SIG-M5 (cell line): ENCODE measurements around the gene MDM1.

Experiments used
- DNase-seq: peaks from one replicate; lab custom pipeline; 2025; lab: John Stamatoyannopoulos, UW

The MDM1 gene

DNA sequence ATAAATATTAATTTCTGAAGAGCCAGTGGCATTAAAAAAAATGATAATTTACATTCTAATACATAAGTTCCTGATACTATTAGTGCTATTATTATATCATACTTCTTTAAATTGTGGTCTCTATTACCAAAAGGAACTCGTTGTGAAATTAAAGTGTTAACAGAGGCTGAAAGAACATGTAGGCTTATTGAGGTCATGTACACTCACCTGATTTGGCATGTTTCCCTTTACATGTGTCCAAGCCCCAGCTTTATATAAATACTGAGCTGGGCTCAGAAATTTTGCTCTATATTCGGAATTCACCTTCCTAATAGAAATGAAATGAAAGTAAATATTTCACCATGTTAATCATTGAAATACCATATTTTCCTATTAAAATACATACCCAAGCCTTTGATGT lies 11.0 kb downstream of the MDM1 start:
- DNase-seq = no peak

DNA sequence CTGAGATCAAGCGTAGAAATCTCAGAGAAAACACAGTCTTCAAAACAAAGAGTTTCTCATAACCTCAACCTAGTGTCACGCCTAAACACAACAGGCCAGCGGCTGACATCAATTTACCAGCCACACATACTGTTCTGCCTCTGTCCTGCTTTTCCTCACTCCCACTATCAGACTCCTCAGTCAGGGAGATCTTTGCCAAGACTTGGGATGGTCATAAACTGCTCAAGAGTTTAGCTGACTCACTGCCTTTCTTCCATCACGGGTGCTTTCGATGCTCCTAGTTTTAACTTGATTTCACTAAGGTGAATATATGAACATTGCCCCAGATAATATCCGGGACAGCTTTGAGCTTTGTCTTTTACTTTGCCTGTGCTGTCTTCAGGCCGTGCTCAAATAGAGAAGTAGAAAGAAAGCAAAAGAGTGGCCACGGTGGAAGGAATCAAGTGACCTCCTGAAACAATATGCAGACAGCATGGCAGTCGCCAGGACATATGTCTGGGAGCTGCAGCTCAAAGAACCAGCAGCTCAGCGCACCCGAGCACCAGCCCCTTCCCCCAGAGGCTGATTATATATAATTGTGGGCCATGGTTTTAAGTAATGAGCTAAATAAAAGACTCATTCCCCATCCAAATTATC lies 12.1 kb downstream of the MDM1 start:
- no peak for DNase-seq

DNA sequence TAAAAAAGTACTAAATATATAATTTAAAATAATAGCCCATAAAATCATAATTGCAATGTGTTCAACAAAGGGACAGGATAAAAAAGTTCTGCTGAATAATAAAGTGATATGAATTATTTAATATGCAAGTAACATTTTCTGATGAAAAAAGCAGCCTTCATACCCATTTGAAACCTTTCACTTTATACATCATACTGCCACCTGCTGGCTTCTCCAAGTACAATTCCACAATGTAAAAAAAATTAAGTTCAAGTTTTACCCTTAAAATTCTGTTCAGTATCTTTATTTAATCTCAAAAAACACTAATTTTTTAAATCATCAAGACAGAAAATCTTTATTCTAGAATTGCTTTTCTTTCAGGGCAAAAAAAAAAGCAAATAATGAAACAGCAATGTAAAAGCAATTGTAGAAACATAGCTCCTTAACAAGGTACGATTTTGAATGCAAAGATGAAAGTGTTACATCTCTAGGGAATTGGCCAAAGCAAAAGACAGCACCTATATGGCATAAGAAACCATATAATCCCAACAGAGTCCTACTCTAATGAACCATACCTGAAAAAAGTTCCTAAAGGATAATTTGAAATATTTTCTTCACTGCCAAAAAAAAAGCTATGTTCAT lies 15.0 kb downstream of the MDM1 start:
- DNase-seq = no peak

DNA sequence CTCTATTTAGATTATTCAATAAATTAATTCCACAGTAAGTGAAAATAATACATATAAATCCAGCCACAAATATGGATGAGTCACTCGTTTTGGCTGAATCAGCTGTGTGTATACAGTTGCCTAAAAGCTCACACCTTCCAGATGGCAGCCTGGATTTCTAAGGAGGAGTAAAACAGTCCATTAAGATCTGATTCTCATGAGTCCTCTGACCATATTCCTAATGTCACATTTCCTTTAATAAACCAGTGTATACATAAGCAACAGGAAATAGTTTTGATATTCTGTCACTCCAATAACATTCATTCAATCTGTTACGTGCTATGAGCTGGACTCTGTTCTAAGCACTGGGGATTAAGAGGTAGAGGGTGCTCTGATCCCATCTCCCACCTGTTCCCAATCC lies 21.8 kb downstream of the MDM1 start:
- no peak for DNase-seq

DNA sequence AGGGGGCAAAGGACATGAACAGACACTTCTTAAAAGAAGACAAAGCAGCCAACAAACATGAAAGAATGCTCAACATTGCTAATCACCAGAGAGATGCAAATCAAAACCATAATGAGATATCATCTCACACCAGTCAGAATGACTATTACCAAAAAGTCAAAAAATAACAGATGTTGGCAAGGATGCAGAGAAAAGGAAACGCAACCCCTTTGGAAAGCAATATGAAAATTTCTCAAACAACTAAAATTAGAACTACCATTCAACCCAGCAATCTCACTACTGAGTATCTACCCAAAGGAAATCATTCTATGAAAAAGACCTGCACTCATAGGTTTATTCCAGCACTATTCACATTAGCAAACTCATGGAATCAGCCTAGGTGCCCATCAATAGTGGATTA lies 25.6 kb downstream of the MDM1 start:
- no peak for DNase-seq

DNA sequence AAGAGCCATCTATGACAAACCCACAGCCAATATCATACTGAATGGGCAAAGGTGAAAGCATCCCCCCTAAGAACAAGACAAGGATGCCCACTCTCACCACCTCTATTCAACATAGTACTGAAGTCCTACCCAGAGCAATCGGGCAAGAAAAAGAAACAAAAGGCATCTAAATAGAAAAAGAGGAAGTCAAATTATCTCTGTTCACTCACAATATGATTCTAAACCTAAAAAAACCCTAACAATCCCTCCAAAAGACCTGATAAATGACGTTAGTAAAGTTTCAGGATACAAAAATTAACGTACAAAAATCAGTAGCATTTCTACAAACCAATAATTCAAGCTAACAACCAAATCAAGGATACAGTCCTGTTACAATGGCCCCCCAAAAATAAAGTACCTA lies 26.9 kb downstream of the MDM1 start:
- no peak for DNase-seq

DNA sequence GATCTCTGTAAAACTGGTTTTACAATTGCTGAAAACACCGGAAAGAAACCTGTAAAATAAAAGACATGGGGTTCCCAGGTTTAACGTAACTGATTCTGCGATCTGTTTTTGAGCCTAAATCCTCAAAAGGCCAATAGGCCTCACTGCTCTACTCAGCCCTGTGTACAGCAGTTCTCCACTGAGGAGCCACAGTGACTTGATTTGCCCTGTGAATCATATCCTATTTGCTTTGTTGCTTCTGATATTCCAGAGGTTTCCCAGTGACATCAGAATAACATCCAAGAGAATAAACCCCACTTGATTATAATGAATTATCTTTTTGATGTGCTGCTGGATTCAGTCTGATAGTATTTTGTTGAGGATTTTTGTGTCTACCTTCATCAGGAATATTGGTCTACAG lies 27.5 kb downstream of the MDM1 start:
- DNase-seq = no peak

DNA sequence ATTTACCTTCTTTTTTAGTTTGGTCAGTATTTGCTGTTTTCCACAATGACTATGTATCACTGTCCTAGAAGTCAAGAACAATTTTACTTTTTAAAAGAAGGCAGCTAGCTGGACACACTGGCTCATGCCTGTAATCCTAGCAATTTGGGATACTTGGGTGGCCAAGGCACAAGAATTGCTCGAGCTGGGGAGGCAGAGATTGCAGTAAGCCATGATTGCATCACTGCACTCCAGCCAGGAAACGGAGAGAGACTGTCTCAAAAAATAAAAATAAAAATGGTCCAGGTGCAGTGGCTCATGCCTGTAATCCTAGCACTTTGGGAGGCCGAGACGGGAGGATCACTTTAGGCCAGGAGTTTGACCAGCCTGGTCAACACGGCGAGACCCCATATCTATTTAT lies 28.3 kb downstream of the MDM1 start:
- no peak for DNase-seq

DNA sequence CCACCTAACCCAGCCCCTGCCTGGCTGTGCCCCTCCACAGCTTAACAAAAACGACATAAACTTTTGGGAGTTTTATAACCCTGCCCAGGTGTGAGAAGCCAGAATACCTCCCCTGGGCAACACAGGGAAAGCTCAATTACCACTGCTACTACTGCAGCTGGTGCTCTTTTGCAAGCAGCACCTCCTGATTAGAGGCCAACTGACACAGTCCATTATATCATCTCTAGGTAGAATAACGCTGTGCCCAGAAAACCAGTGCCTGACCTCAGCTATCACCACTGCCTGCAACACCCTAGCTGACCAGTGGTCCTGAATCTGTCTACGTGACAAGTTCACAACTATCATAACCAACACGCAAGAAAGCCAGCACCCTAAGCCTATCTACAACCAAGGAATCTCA lies 34.2 kb downstream of the MDM1 start:
- no peak for DNase-seq

DNA sequence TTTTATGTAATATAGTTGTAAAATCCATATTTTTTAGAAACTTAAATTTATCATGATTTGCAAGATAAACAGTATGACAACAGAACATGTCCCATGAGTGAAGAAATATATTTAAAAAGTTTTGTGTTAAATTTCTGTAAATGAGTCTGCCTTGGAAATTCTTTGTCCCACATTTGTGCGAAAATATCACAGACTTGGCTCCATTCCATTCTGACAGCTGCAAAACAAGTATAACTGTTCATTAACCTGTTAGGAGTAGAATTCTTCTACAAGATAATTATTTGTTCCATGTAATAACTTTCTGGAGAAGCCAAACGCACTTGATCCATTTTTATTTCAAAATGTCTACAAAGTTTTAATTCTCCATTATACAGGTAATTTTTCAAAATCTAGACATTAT lies 37.9 kb downstream of the MDM1 start:
- DNase-seq = no peak

DNA sequence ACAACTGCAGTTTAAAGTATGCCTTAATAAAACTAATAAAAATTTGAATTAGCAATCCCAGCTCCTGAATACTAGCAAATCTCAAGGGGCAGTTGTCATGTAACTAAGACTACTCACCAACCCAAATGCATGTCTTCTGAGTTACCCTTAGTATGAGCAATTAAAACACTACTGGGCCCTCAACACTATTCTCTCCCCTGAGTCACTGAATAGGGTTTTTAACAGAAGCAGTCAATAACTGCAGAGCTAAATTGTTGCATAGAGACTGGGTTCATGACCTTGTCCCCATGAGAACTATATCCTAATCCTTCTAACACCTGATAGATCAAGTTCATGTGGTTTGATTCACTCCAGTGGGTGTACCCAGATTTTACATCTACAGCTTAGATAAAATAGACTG lies 38.8 kb downstream of the MDM1 start:
- no peak for DNase-seq

DNA sequence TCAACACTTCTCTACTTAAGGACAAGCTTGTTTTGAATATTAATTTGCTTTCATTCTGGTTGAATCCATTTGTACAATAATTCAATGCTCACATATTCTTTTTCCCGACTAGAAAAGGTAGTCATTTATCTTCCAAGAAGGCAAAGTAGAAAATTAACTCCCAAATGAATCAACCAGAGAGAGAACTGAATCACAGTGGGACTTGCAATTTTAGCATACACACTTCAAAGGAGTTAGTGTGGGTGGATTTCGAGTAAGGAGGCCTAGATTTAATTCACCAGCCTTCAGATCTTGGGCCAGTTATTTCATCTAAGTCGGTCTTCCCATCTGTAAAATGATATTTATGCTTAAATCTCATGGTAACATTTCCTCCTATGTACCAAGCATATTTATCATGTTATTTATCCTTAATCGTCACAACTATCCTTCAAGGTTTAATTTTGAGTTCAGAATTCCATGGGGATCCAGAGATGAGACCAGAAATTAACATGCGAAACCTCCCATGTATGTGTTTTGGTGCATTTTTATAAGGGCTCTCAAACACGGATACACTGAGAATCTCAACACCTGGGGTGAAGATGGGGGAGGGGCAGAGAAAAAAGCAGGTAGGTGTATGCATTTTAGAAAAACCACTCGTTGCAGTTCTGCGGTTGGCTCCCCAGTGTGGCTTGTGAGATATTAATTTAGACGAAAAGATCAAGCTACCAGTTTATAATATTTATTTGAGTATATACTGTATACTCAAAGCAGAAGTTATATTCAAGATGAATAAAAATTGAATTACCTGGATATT lies 39.8 kb downstream of the MDM1 start:
- no peak for DNase-seq

DNA sequence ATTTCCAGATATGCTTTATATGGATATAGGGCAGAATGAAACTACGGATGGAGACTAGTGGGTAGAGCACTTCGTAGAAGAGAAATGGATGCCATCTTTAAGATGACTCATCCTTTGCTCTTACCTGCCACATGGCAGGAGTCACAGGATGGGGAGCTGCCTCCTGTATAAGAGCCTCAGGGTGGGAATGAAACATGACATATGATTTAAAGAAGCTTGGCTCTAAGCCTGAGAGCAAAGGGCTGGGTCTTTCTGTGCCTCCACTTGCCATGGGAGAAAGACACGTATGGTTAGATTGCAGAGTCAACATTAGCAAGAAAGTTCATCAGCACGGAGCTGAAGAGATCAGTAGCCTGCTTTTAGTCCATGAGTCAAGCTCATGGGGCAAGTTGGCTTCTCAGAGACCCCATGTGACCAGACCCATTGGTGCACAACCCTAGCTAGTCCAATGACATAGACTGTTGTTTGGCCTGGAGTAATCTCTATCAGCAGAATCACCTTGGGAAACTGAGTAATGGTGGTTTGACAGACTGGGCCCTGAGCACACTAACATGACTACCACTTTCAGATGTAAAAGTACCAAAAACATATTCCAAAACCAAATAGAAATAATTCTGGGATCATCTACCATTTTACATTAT lies 40.6 kb downstream of the MDM1 start:
- no peak for DNase-seq

DNA sequence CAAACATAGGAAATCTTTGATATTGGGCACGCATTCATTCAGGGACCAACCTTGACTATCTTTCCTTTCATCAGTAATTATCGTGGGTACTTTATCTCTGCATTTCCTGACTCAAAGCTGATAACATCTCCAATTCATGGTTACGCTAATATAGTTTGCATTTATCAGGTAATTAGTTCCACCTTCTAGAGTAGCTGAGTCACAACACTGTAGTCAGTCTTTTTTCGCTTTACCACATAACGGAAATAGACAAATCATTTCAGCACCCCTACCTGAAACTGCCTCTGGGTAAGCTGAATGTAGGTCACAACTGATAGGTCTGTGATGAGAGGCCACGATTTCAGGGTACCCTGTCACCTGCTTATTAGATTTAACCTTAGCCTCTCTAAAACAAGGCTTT lies 42.0 kb downstream of the MDM1 start:
- DNase-seq = no peak

DNA sequence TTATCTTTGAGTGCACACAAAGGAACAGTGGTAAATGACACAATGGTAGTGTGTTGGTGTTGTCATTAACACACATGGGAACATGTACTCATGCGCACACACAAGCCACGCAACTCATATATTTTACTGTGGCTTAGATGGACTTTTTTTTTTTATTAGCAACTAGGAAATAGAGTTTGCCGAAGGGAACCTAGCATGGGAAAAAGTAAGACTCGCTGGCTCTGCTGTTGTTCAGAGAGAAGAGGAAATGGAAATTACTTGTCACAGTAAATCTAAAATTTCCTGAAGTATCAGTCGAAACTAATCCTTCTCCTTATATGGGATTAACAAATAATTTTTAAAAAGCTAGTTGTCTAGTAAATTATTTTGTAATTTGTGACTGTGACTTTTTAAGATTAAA lies 45.1 kb downstream of the MDM1 start:
- no peak for DNase-seq

DNA sequence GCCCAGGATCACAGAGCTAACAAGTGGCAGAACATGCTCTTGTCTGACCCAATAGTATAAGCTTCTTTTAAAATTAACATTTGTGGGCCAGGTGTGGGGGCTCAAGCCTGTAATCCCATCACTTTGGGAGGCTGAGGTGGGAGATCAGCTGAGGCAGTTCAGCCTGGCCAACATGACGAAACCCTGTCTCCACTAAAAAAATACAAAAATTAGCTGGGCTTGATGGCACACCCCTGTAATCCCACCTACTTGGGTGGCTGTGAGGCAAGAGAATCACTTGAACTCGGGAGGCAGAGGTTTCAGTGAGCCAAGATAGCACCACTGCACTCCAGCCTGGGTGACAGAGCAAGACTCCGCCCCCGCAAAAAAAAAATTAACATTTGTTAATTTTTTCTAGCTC lies 45.8 kb downstream of the MDM1 start:
- no peak for DNase-seq

DNA sequence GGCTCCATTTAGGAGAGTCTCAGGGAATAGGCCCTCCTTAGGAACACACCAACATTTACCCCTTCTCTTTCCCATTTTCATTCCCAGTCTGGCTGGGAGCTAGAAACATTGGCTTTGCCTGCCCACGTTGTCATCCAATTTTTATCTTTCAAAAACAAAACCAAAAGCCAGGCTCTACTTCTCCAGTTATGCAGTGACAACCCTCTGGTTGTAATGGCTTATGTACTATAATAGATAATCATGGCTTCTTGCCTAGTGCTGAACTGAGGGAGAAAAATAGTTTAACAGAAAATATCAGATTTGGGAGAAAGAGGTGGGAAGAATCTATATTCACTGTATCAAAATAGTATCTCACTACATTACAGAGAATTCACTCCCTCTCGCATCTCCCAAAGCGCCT lies 46.6 kb downstream of the MDM1 start:
- DNase-seq = no peak

DNA sequence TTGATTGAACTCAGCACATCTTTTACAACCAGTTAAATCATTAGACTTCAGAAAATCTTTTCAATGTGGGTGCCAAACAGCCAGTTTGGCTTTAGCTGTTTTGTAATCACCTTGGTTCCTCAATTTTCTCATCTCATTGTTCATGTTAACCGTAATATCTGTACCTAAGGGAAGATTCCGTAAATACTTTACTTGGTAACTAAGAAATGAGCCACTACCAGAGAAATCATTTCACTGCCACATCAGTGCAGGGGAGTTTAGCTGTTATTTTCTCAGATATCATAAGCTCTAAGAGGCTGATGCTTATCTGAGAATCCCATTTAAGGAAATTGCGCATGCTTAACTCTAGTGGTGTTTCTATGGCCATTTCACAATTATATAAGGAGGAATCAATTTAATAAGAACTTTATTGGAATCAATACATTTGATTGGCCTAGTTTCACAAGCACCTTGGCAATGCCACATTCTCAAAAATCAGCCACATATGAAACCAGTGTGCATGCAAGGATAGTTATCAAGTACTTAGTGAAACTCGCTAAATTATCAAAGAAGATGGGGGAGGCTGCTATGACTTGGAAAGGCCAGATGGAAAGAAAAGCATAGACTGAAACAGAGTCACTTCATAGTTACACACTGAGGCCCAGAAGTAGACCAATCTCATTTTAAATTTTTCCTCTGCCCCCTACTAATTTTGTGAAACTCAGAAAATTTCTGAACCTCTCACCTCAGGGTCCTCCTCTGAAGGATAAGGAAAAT lies 50.7 kb downstream of the MDM1 start:
- DNase-seq = no peak

DNA sequence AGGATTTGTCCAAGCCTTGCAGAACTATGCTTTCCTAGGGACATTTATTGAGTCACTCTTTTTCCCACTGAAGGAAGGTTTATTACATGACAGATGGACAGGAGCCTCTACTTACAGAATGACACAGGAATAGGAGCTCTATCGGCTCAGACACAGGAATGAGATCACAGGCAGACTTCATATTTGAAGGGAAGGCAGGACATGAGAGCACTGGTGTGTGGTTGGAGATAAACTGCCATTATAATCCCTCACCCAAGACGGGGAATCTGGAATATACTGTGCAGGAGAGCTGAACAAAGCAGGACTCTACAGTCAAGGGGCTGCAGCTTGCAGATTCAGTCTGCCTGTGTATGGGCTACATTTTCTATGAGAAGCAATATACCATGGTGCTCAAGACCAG lies 51.9 kb downstream of the MDM1 start:
- DNase-seq = no peak

DNA sequence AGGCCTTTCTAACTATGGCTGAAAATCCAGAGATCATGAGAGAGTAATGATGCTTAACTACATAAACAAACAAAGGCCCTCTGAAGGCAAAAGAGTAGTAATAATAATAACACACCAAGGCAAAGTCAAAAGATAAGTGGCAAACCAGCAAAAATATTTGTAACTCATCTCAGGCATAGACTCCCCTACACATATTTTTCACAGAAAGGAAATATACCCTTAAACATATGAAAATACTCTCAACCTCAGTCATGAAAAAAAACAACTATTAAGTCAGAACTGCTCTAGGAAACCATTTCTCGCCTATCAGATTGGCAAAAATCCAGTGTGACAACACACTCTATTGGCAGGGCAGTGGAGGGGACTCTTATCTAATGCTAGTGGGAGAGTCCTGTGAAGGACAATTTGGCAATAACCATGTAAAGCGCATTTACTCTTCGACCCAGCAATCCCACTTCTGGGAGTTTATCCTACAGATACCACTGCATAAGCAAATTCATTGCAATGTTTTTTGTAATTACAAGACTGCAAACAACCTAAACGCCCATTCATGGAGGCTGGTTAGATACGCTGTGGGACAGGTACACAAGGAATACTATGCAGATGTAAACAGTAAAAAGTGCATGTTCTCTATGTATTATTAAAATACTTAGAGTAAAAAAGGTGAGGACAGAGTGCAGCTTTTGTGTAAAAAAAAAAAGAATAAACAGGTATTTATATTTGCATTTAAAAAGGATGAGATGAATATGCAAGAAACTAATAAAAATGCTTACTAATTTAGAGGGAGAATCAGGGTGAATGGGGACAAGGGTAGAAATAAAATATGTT lies 52.7 kb downstream of the MDM1 start:
- DNase-seq = no peak

DNA sequence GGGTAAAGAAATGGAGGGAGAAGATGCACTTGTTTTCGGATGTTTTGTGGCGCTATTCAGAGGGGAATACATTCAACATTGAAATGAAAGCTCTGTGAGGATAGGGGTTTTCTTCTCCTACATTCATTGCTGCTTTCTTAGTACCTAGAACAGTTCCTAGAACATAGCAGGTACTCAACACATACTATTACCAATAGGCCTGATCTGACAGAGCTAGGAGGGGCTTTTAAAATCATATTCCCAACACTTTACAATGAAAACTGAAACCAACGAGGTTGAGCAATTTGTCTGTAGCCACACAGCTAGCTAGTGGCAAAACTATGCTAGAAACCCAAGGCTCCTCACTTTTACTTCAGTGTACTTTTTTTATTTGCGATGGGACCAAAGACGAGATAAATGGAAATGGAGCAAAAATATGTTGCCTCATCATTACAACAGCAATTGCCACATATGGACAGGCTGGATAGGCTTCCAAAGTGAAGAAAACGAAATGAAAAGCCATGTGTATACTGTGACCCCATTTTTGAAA lies 55.7 kb downstream of the MDM1 start:
- DNase-seq = no peak
